Stimulated activated memory B cell treated with anti-CD40 and anti-IgM and Interleukin-4, amounts not matched to agents 10 μg/mL and 1 μg/mL and 100 μg/mL, for 72 hours (primary cell): ENCODE data around the gene RAB17.

ENCODE experiments used
- ATAC-seq: fragments of 150-1000 bp; cut with Tn5 transposase; 2 replicates; pipeline ENCODE4 v1.10.0; 2021
- H3K27ac Mint-ChIP-seq: one replicate; pipeline ENCODE4 v1.8.0; 2022; ENCODE audit warnings: mild to moderate bottlenecking, mixed read lengths
- H3K27me3 Mint-ChIP-seq: one replicate; pipeline ENCODE4 v1.8.0; 2022; ENCODE audit warnings: mixed read lengths
- H3K36me3 Mint-ChIP-seq: one replicate; pipeline ENCODE4 v1.8.0; 2022; ENCODE audit warnings: mixed read lengths
- H3K4me1 Mint-ChIP-seq: one replicate; pipeline ENCODE4 v1.8.0; 2022; ENCODE audit warnings: mixed read lengths
- H3K4me3 Mint-ChIP-seq: one replicate; pipeline ENCODE4 v1.8.0; 2022; ENCODE audit warnings: mild to moderate bottlenecking, moderate library complexity, mixed read lengths
- H3K9me3 Mint-ChIP-seq: one replicate; pipeline ENCODE4 v1.8.0; 2022; ENCODE audit warnings: mixed read lengths

Gene RAB17

DNA sequence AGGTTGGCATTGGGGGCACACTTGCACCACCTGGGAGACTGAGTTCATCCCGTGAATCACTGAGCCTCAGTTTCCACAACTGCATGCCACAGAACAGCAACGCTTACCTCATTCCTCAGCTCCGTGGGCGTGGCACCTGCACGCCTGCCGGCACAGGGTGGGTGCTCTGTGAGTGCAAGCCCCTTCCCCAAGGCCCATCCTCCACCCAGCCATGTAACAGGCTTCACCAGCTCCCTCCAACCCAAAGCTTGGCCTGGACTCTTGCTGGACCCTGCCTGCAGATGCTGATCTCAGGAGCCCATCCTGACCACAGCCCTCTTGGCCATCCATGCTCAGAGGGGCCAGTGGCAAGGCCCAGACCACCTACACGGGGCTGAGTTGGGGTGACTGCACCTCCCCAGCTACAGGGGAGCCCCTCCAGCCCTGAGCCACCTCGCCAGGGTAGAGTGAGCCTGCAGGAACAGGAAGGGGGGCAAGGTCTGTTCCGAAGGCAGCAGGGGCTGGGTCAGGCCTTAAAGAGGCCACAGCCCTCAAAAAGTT, 22.3 kb downstream of the RAB17 start:
- Mint-ChIP-seq H3K36me3 (no peaks in the 10 kb centered on the region), H3K9me3 (peaks cover 3% of the 10 kb centered on the region), H3K4me3 (no peak overlapping the region), H3K27me3 (peaks cover 9% of the 10 kb centered on the region), H3K27ac (no peak overlapping the region), H3K4me1 (no peaks in the 10 kb centered on the region)
- no peak for ATAC-seq

DNA sequence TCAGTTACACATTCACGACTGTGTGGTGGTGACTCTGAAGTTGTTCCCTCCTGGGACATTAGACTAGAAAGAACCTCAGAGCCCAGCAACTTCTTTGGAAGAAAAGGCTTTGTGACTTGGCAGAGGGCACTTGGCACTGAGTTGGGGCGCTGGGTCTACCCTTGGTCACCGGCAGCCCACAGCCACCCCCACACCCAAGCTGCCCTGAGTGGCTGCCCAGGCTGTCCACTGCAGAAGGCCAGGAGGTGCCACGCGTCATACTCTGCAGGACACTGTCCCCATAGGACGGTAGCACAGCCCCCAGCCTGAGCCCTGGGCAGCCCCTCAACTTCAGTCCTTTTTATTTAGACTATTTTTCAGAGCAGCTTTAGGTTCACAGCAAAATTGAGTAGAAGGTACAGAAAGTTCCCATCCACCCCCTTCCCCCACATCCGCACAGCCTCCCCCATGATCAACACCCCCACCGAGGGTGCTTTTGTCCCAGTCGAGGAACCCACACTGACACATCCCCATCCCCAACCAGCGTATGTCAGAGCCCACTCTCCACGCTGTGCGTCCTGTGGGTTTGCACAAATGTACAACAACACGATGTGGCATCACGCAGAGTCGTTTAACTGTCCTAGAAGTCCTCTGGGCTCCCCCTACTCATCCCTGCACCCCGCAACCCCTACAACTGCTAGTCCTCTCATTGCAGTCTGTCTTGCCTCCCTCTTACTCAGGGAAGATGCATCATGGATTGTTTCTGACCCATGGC, 23.1 kb downstream of the RAB17 start:
- ATAC-seq = no peak
- H3K9me3 Mint-ChIP-seq = peaks cover 3% of the 10 kb centered on the region
- no peak overlapping the region for H3K4me3 Mint-ChIP-seq
- H3K27me3 Mint-ChIP-seq = peaks cover 9% of the 10 kb centered on the region
- H3K36me3 Mint-ChIP-seq = no peaks in the 10 kb centered on the region
- H3K4me1 Mint-ChIP-seq = no peaks in the 10 kb centered on the region
- no peak overlapping the region for H3K27ac Mint-ChIP-seq

DNA sequence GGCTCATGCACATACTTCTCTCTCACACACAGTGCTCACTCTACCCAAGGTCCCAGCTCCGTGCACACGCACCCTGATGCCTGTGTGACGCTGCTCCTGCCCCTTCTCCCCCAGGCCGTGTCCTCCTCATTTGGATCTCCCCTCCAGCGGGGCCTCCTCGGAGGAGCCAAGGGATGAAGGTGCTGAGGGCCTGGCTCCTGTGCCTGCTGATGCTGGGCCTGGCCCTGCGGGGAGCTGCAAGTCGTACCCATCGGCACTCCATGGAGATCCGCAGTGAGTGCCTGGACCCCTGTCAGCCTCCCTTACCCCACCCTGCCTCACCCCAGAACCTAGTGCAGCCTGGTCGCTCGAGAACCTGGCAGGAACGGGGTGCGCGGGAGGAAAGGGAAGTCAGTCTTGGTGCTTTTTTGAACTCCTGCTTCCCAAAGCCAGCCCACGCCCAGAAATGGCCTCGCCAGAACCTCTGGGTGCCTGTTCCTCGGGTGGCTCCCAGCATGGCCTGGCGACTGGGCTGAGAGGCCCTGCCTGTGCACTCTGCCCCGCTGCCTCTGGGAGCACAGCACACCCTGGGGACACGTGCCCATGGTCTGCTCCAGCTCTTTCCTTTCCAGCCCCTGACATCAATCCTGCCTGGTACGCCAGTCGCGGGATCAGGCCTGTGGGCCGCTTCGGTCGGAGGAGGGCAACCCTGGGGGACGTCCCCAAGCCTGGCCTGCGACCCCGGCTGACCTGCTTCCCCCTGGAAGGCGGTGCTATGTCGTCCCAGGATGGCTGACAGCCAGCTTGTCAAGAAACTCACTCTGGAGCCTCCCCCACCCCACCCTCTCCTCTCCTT, 23.9 kb downstream of the RAB17 start, which contains the start of gene PRLH:
PRLH (plus strand) TSS at position 174 of the 835 bp plus-strand sequence; CDS start at position 174, 0 bp downstream.
- Mint-ChIP-seq H3K4me1 (no peaks in the 10 kb centered on the region), H3K4me3 (no peak within 1 kb of the TSS), H3K9me3 (peaks cover 3% of the 10 kb centered on the region), H3K36me3 (no peaks in the 10 kb centered on the region), H3K27me3 (peaks cover 9% of the 10 kb centered on the region), H3K27ac (no peak within 1 kb of the TSS)
- ATAC-seq = no peak

DNA sequence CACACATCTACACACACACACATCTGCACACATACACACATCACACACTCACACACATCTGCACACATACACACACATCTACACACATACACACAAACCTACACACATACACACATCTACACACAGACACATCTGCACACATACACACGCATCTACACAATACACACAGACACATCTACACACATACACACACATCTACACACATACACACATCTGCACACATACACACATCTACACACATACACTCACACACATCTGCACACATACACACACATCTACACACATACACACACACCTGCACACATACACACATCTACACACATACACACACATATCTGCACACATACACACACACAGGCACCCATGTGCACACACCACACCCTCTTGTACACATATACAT, 24.6 kb downstream of the RAB17 start:
- peaks cover 9% of the 10 kb centered on the region for H3K27me3 Mint-ChIP-seq
- peaks cover 3% of the 10 kb centered on the region for H3K9me3 Mint-ChIP-seq
- H3K4me3 Mint-ChIP-seq = no peak overlapping the region
- no peak for ATAC-seq
- H3K36me3 Mint-ChIP-seq = no peaks in the 10 kb centered on the region
- H3K27ac Mint-ChIP-seq = no peak overlapping the region
- H3K4me1 Mint-ChIP-seq = no peaks in the 10 kb centered on the region

DNA sequence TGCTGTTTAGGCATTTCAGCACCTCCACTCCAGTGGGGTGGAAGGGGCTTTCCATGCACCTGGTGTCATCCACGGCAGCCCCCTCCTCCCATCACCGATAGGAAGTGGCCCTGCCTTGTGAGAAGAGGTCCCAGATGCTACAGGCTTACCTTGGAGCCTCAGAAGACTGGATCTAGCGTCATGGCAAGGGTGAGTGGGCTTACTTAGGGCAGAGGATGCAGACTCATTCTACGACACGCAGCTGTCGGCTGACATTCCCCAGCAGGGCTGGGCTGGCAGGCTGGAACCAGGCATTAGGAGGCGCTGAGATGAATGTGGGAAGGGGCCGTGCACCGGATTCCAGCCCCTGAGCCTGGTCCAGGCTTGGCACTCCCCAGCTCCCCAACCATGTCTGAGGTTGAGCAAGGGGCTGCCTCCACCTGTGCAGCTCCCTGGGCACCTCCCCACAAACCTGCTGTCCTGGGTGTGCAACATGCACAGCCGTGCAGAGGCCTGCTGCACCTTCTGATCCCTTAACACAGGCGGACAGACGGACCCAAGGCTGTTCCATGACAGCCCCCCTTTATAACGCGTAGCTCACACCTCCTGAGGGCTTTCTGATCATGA, 25.9 kb downstream of the RAB17 start:
- H3K27me3 Mint-ChIP-seq = peaks cover 10% of the 10 kb centered on the region

DNA sequence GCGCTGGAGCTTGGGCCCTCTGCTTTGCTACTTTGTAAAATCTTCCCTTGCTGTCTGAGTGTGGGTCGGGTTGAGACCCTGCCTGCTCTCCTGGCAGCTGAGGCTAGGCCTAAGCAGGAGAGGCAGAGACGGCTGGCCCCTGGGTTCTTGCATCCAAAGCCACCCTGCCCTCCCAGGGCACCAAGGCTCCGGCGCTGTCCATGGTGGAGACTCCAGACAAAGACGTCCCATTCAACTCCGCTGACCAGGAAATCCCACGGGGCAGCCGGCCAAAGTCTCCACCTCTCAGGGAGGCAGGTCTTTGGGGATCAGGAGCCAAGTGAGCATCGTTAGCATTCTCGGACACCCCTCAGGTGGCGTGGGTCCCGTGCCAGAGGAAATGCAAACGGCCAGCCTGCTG, 26.7 kb downstream of the RAB17 start:
- ATAC-seq = no peak

More for the DNA sequence above, 25.9 kb downstream of the RAB17 start:
- Mint-ChIP-seq H3K27ac (no peak overlapping the region), H3K4me3 (no peak overlapping the region), H3K4me1 (no peaks in the 10 kb centered on the region), H3K9me3 (peaks cover 3% of the 10 kb centered on the region), H3K36me3 (no peaks in the 10 kb centered on the region)
- no peak for ATAC-seq

DNA sequence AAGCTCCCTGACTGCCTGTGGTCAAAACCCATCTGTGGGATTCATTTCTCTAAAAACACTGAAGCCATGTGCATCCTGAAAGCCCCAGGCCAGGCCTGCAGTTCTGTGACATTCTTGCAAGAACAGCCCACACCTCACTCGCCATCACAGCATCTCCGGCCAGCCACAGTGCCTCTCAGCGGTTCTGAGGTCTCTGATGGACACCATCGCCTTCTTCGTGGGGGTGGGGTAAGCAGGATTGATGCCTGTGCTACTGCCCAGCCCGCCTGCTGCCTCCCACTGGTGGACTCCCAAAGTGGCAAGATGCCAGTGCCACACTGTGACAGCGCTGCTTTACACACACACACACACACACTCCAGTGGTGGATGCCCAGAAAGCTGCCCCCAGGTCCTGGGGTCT, 29.3 kb downstream of the RAB17 start:
- H3K27me3 Mint-ChIP-seq = peaks cover 28% of the 10 kb centered on the region
- H3K4me1 Mint-ChIP-seq = peaks cover 10% of the 10 kb centered on the region
- no peak overlapping the region for H3K27ac Mint-ChIP-seq
- peaks cover 6% of the 10 kb centered on the region for H3K36me3 Mint-ChIP-seq
- ATAC-seq = no peak
- peaks cover 4% of the 10 kb centered on the region for H3K9me3 Mint-ChIP-seq
- no peak overlapping the region for H3K4me3 Mint-ChIP-seq

More for the DNA sequence above, 26.7 kb downstream of the RAB17 start:
- Mint-ChIP-seq H3K4me3 (no peak overlapping the region), H3K4me1 (no peaks in the 10 kb centered on the region), H3K27me3 (peaks cover 15% of the 10 kb centered on the region), H3K36me3 (no peaks in the 10 kb centered on the region), H3K27ac (no peak overlapping the region), H3K9me3 (peaks cover under 1% of the 10 kb centered on the region)

DNA sequence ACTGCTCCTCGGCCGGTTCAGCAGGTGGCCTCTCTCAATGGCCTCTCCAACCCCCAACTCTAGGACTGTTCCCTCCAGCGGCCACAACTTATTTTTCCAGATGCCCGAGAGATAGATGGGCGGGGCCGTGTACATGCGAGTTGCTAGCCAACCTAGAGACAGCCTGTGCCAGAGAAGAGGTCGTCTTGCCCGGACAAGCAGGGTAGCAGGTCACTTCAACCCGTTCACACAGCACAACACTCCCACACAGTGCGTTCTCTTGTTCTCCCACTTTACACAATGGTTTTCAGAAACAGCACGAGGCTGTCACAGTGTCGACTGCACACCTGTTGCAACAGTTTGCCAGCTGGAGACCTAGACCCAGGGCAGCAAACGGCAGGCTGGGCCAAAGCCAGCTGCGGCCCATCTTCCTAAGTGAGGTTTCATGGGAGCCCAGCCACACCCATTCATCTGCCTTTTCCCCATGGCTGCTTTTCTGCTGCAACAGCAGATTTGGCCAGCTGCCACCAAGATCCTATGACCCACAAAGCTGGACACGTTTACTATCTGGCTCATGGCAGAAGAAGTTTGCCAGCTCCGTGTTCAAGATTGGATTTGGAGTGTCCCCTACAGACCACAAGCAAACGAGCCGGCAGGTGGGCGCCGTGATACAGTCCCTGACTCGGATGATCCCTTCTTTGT, 31.4 kb downstream of the RAB17 start:
- Mint-ChIP-seq H3K4me1 (peaks cover 10% of the 10 kb centered on the region), H3K27ac (no peak overlapping the region), H3K4me3 (no peak overlapping the region), H3K9me3 (peaks cover 8% of the 10 kb centered on the region), H3K36me3 (peaks cover 6% of the 10 kb centered on the region), H3K27me3 (peaks cover 28% of the 10 kb centered on the region)
- ATAC-seq = no peak

DNA sequence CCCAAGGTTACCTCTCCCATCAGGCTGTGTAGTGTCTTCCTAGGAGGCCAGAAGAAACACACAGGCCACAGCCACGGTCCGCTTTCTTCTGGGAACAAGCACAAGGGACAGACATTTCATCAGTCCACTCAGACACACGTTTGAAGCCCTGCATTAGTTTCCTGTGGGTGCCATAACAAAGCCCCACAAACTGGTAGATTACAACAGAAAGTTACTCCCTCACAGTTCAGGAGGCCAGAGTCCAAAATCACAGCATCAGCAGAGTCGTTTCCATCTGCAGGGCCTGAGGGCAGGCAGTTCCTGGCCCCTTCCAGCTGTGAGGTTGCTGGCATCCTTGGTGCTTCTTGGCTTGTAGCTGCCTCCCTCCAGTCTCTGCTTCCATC, 32.9 kb downstream of the RAB17 start:
- Mint-ChIP-seq H3K27ac (no peak overlapping the region), H3K4me3 (no peak overlapping the region), H3K4me1 (peaks cover 10% of the 10 kb centered on the region), H3K36me3 (peaks cover 6% of the 10 kb centered on the region), H3K9me3 (peaks cover 9% of the 10 kb centered on the region), H3K27me3 (peaks cover 28% of the 10 kb centered on the region)
- ATAC-seq = no peak

DNA sequence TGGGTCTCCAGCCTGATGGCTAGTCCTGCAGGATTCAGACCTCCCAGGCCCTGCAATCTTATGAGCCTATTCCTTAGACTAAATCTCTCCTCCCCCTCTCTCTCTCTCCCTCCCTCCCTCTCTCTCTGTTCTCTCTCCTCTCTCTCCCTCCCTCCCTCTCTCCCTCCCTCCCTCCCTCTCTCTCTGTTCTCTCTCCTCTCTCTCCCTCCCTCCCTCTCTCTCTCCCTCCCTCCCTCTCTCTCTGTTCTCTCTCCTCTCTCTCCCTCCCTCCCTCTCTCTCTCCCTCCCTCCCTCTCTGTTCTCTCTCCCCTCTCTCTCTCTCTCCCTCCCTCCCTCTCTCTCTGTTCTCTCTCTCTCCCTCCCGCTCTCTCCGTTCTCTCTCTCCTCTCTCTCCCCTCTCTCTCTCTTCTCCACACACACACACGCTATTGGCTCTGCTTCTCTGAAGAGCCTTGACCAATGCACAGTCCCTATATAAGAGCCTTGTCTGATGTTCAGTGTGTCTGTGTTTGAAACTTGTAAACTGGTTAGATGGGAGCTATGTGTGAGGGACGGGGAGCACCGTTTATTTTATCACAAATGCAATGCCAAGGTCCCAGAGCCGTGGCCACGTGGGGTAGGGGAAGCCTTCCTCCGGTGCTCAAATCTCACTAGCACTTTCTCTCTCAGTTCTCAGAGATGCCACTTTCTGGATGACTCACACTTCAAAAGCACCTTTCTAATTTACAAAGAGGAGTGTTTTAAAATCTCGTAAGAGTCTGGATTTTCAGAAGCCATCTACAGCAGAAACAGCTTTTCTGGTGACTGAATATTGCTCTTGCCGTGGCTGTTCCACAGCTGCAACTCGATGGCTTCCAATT, 33.5 kb downstream of the RAB17 start:
- no peak overlapping the region for H3K27ac Mint-ChIP-seq
- H3K4me3 Mint-ChIP-seq = no peak overlapping the region
- H3K27me3 Mint-ChIP-seq = peaks cover 28% of the 10 kb centered on the region
- H3K36me3 Mint-ChIP-seq = peaks cover 6% of the 10 kb centered on the region
- peaks cover 10% of the 10 kb centered on the region for H3K4me1 Mint-ChIP-seq
- peaks cover 9% of the 10 kb centered on the region for H3K9me3 Mint-ChIP-seq
- peak; percentile 81 for ATAC-seq

DNA sequence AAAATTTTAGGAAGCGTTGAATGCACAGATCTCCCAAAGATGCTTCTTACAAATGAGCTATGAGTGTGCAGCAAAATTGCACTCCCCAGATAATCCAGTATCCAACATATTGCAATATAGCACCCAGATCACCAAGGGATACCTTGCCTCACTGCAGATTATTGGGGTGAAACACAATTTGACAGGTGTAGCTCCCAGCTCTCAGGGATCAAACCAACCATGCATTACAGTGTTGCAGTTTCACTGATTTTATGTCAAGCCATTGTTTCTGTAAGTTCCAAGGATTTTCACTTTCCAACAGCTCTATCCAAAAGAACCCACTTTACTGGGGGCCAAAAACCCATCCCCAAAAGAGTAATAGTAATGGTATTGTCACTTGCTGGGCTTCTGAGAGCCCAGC, 35.0 kb downstream of the RAB17 start:
- Mint-ChIP-seq H3K4me1 (peaks cover 10% of the 10 kb centered on the region), H3K4me3 (no peak overlapping the region), H3K9me3 (peaks cover 9% of the 10 kb centered on the region), H3K27ac (no peak overlapping the region), H3K27me3 (peaks cover 29% of the 10 kb centered on the region), H3K36me3 (peaks cover 6% of the 10 kb centered on the region)
- ATAC-seq = no peak

DNA sequence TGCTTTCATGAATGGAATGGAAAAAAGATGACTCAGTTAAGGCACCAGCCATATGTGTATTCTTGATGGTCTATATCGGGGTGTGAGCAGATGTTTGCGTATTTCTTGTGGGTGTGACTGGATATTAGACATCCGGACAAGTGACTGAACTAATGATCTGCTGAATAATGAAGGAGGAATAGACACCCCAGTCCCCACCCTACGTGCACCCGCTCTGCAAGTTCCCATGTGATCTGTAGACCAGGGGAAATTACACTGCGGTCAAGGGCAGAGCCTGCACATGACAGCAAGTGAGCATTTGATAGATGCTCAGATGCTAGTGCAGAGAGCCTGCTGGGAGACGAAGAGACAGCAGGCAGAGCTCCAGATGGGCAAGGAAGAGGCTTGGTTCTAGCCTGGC, 36.6 kb downstream of the RAB17 start:
- Mint-ChIP-seq H3K27ac (no peak overlapping the region), H3K27me3 (peaks cover 25% of the 10 kb centered on the region), H3K4me1 (peaks cover 10% of the 10 kb centered on the region), H3K9me3 (peaks cover 9% of the 10 kb centered on the region), H3K4me3 (no peak overlapping the region), H3K36me3 (peaks cover 6% of the 10 kb centered on the region)
- ATAC-seq = no peak

DNA sequence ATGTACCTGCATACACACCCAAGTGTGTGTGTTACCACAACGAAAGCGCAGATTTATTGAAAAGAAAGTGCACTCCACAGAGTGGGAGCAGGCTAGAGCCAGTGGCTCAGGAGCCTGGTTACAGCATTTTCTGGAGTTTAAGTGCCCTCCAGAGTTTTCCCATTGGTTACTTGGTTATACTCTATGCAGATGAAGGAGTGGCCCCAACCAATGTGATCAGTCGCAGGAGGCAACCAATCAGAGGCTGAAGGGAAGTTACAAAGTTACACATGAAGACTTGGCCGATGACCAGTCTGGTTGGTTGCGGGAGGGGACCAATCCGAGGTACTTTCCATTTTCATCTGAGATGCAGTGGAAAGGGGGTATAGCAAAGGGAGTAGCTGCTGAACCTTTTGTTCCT, 37.6 kb downstream of the RAB17 start:
- Mint-ChIP-seq H3K27me3 (peaks cover 20% of the 10 kb centered on the region), H3K27ac (no peak overlapping the region), H3K4me1 (peaks cover 10% of the 10 kb centered on the region), H3K36me3 (peaks cover 6% of the 10 kb centered on the region), H3K9me3 (peaks cover 9% of the 10 kb centered on the region), H3K4me3 (no peak overlapping the region)
- ATAC-seq = no peak

DNA sequence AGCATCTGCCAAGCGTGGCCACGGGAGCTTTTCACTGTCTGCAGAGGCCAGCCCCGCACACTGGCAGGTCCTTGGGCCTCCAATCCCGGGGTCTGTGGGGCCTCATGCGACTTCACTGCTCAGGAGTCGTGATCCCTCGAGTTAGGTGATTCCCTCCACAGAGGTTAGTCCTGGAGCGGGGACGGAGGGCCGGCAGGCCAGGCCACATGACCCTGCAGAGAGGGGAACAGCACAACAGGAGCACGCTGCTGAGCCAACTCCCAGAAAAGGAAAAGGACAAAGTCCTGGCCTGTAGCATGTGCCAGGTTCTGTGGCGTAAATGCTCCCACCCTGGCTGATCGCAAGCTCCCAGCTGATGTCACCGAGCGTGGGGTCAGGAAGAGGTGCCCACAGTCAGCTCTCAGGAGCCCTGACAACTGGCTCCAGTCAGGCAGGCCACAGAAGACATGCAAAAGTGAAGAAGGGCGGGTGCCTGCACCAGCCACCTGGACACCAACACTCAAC, 39.4 kb downstream of the RAB17 start:
- H3K27ac Mint-ChIP-seq = no peak overlapping the region
- no peak overlapping the region for H3K4me3 Mint-ChIP-seq
- ATAC-seq = no peak
- peaks cover 5% of the 10 kb centered on the region for H3K9me3 Mint-ChIP-seq
- peaks cover 21% of the 10 kb centered on the region for H3K27me3 Mint-ChIP-seq
- no peaks in the 10 kb centered on the region for H3K4me1 Mint-ChIP-seq
- H3K36me3 Mint-ChIP-seq = no peaks in the 10 kb centered on the region
